PC-3 (cell line): Measurements from ENCODE around the gene VCX3B. TPM values are rescaled to one million over a fixed set of nuclear protein-coding genes. Genes with fewer than 3 reads are reported as not detected.
"Not testable (repeated sequence)": the region's sequence is repeated elsewhere in the genome, so short reads cannot be mapped to it uniquely, and the experiment has no call there.

Source experiments
- ATAC-seq: fragments of 200-7000 bp; cut with Tn5 transposase; 2 replicates; pipeline ENCODE4 v1.9.1; 2020; ENCODE audit warnings: mild to moderate bottlenecking, moderate library complexity
- Bru-seq: library from RNA; stranded (reverse); fragments of 400-500 nt; gene quantifications from one replicate; lab custom pipeline; 2021; lab: Mats Ljungman, UMichigan
- BruChase-seq, 2 experiments: library from RNA; stranded (reverse); fragments of 400-500 nt; gene quantifications; one replicate each; lab custom pipeline; 2021; lab: Mats Ljungman, UMichigan
- BruUV-seq: library from RNA; stranded (reverse); fragments of 400-500 nt; replicated peaks from 2 replicates; lab custom pipeline; 2021; lab: Mats Ljungman, UMichigan
- CTCF ChIA-PET: fragments of 300-600 bp; sonication (Branson Sonifier 250); formaldehyde crosslinking; loops from one replicate; lab custom pipeline; 2022; ENCODE audit warnings: antibody characterized with exemption; lab: Charles Lee
- POLR2A ChIA-PET: fragments of 300-600 bp; sonication (Branson Sonifier 250); formaldehyde crosslinking; loops from one replicate; lab custom pipeline; 2022; ENCODE audit warnings: antibody characterized with exemption; ENCODE audit not compliant: unreplicated experiment; lab: Charles Lee
- DNase-seq: peaks from one replicate; pipeline ENCODE4 v3.0.0-alpha.2; 2015
- H2AFZ ChIP-seq: fragments of 300-600 bp; sonication (generic); 2 replicates; pipeline ENCODE4 v1.6.0; 2016; ENCODE audit warnings: antibody characterized with exemption, low read length
- H3F3A ChIP-seq: fragments of 300-600 bp; sonication (generic); one replicate; pipeline ENCODE4 v1.6.0; 2017; ENCODE audit warnings: antibody characterized with exemption, low read length, control low read depth, mild to moderate bottlenecking; ENCODE audit not compliant: unreplicated experiment
- H3K27ac ChIP-seq: fragments of 300-600 bp; sonication (generic); 2 replicates; pipeline ENCODE4 v1.5.1; 2016; ENCODE audit warnings: mild to moderate bottlenecking, low read length
- H3K27me3 ChIP-seq: fragments of 300-600 bp; sonication (generic); 2 replicates; pipeline ENCODE4 v1.6.1; 2016; ENCODE audit warnings: low read length, mixed read lengths
- H3K36me3 ChIP-seq: fragments of 300-600 bp; sonication (generic); 2 replicates; pipeline ENCODE4 v1.6.1; 2016; ENCODE audit warnings: low read depth, mixed run types, low read length, mixed read lengths
- H3K4me1 ChIP-seq: fragments of 300-600 bp; sonication (generic); 2 replicates; pipeline ENCODE4 v1.5.1; 2016; ENCODE audit warnings: low read length; ENCODE audit not compliant: insufficient read depth
- H3K4me2 ChIP-seq: fragments of 300-600 bp; sonication (generic); 2 replicates; pipeline ENCODE4 v1.6.0; 2016; ENCODE audit warnings: low read length
- H3K4me3 ChIP-seq: fragments of 300-600 bp; sonication (generic); 2 replicates; pipeline ENCODE4 v1.5.1; 2016; ENCODE audit warnings: mild to moderate bottlenecking, low read length, mixed read lengths
- H3K79me2 ChIP-seq: fragments of 300-600 bp; sonication (generic); 2 replicates; pipeline ENCODE4 v1.6.1; 2017; ENCODE audit warnings: low read length, mixed read lengths
- H3K9ac ChIP-seq: fragments of 300-600 bp; sonication (generic); 2 replicates; pipeline ENCODE4 v1.6.0; 2016; ENCODE audit warnings: mild to moderate bottlenecking, low read length
- H3K9me2 ChIP-seq: fragments of 300-600 bp; sonication (generic); replicated peaks from 2 replicates; pipeline ENCODE4 v1.6.1; 2016; ENCODE audit warnings: mixed run types, low read length, mixed read lengths
- H3K9me3 ChIP-seq: fragments of 300-600 bp; sonication (generic); 2 replicates; pipeline ENCODE4 v1.6.1; 2016; ENCODE audit warnings: low read length, mixed read lengths
- H4K20me1 ChIP-seq: fragments of 300-600 bp; sonication (generic); 2 replicates; pipeline ENCODE4 v1.6.1; 2016; ENCODE audit warnings: low read length, mixed read lengths
- CTCF ChIP-seq: fragments of 300-600 bp; sonication (generic); conservative IDR thresholded peaks from 2 replicates; pipeline ENCODE4 v1.5.1; 2017; ENCODE audit warnings: antibody characterized with exemption, low read depth, mild to moderate bottlenecking, low read length
- EZH2 ChIP-seq: fragments of 300-600 bp; sonication (generic); IDR thresholded peaks from one replicate; pipeline ENCODE4 v1.6.1; 2017; ENCODE audit warnings: antibody characterized with exemption, mild to moderate bottlenecking, low read length; ENCODE audit not compliant: unreplicated experiment
- EZH2phosphoT487 ChIP-seq: fragments of 300-600 bp; sonication (generic); IDR thresholded peaks from 2 replicates; pipeline ENCODE4 v1.6.1; 2018; ENCODE audit warnings: mild to moderate bottlenecking, antibody characterized with exemption, low read length, borderline replicate concordance
- intact Hi-C: fragments of 100-400 bp; cut with micrococcal nuclease; formaldehyde crosslinking; loops from 2 replicates; pipeline ENCODE4 v1.9.0; 2023
- long read RNA-seq: library from polyadenylated mRNA; unstranded; transcript quantifications from one replicate; pipeline ENCODE4 v2.0.0, GENCODE V29; 2021; ENCODE audit not compliant: unreplicated experiment
- total RNA-seq: library from RNA; depleted of rRNA; stranded (reverse); fragments of >200 nt; gene quantifications from 2 replicates; pipeline ENCODE4 v1.2.3, GENCODE V29; 2014; rRNA removed

VCX3B gene
- total RNA-seq (0.26 TPM in 1 of 2 replicates, not detected in the other), Bru-seq, nascent RNA (not detected), BruChase-seq, experiment 1, labeled RNA remaining after a 6-hour chase (not detected), BruChase-seq, experiment 2, labeled RNA remaining after a 2-hour chase (not detected)
- long read RNA-seq = 0 reads

DNA sequence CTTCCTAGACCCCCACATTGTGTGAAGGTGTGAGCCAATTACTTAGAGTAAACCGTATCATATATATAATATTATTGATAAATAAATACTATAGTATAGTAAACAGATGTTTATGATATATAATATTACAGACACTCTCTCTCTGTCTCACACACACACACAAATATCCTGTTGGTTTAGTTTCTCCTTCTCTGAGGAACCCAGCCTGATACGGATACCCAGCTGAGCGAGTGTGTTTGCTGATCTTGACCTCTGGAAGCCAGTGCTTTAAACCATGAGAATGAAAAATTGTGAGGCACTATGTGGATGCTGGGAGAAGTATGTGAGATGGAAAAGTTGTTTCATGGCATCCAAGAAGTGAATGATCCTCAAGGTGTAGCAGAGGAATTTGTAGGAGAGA lies at the start of gene VCX3B:
VCX3B (plus strand) TSS at position 301 of the 400 bp plus-strand sequence. CDS start 621 bp downstream, outside the sequence.
- H3K4me3 ChIP-seq, BruUV-seq, H3K36me3 ChIP-seq, DNase-seq, H3K9me2 ChIP-seq, H3K9ac ChIP-seq, H3K27me3 ChIP-seq, H3K9me3 ChIP-seq, POLR2A ChIA-PET, H3K4me2 ChIP-seq, CTCF ChIA-PET, ATAC-seq, H3K79me2 ChIP-seq, H3F3A ChIP-seq, H2AFZ ChIP-seq, intact Hi-C loops, H3K27ac ChIP-seq, H4K20me1 ChIP-seq, H3K4me1 ChIP-seq: not testable (repeated sequence)

GRCh38 chrX:8418301-8418700 lies 46.3 kb upstream of the VCX3B start:
- Histone ChIP-seq H3K9ac (no peak overlapping the region), H2AFZ (no peak overlapping the region), H3K79me2 (no peaks in the 10 kb centered on the region), H3K27me3 (no peaks in the 10 kb centered on the region), H3K4me3 (no peak overlapping the region), H3K4me1 (no peaks in the 10 kb centered on the region), H3K36me3 (no peaks in the 10 kb centered on the region), H3K9me2 (no peaks in the 10 kb centered on the region), H3K9me3 (no peaks in the 10 kb centered on the region), H3K27ac (no peak overlapping the region), H4K20me1 (no peaks in the 10 kb centered on the region), H3K4me2 (no peak overlapping the region), H3F3A (no peaks in the 10 kb centered on the region)
- POLR2A ChIA-PET = no interaction called here
- TF ChIP-seq EZH2 (no peak), EZH2phosphoT487 (no peak), CTCF (no peak)
- no TSS peak for BruUV-seq
- no peak for DNase-seq
- ATAC-seq = no peak
- intact Hi-C loops = no loop called here
- CTCF ChIA-PET = no interaction called here

DNA sequence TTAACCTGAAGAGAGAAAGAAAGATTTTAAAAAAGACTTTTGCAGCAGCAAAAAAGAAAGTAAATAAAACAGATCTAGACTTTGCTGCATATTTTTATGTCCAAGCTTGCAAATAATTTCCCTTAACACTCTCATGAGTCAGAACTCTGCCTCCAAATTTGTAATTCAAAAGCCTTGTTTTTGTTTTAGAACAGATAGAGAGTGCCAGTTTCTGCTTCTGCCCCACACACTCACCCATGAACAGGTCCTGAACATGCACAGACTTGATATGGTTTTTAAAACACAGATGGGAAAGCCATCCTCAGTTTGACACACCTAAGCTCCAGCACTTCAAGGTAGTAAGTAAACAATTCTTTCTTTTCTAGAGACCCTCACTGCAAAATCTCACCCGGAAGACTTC lies 39.7 kb upstream of the VCX3B start:
- CTCF ChIA-PET = interaction anchor here (0.6 kb wide), 1 partner anchor 21 kb away, joined by 4 read pairs; no protein-coding TSS in a partner anchor

More for the DNA sequence above, 39.7 kb upstream of the VCX3B start:
- no peaks in the 10 kb centered on the region for H3K79me2 ChIP-seq
- no peak overlapping the region for H3K4me3 ChIP-seq
- no peak overlapping the region for H3K27ac ChIP-seq
- no peak overlapping the region for H3K4me2 ChIP-seq
- H3K9ac ChIP-seq = no peak overlapping the region
- intact Hi-C loops = no loop called here
- BruUV-seq = no TSS peak
- no peaks in the 10 kb centered on the region for H3K9me3 ChIP-seq
- H3F3A ChIP-seq = no peaks in the 10 kb centered on the region
- POLR2A ChIA-PET = no interaction called here
- H2AFZ ChIP-seq = no peak overlapping the region
- no peak for TF ChIP-seq EZH2phosphoT487
- TF ChIP-seq CTCF = no peak
- TF ChIP-seq EZH2 = no peak
- DNase-seq (no peak), ATAC-seq (no peak)
- H3K4me1 ChIP-seq = no peaks in the 10 kb centered on the region
- no peaks in the 10 kb centered on the region for H3K36me3 ChIP-seq
- H3K9me2 ChIP-seq = no peaks in the 10 kb centered on the region
- H4K20me1 ChIP-seq = no peaks in the 10 kb centered on the region
- H3K27me3 ChIP-seq = 0 out of 2 replicates have a peak, but pooled peaks cover 6% of the 10 kb centered on the region
